K562 (cell line): ENCODE measurements around the gene POLDIP3. TPM values are rescaled to one million over a fixed set of nuclear protein-coding genes. Genes with fewer than 3 reads are reported as not detected.
A peak's percentile ranks its signal among the peaks of the same experiment; 100 is the strongest.

Experiments used
- ETS2 ChIP-seq: IDR thresholded peaks from 2 replicates; pipeline ENCODE4 v1.6.1; 2016; ENCODE audit warnings: borderline replicate concordance, missing genetic modification characterization, mild to moderate bottlenecking, moderate library complexity, missing compliant biosample characterization; ENCODE audit not compliant: poor library complexity, severe bottlenecking
- FOSL1 ChIP-seq: fragments of 200-800 bp; sonication (Bioruptor generic); conservative IDR thresholded peaks from 2 replicates; pipeline ENCODE4 v1.6.1; 2016; ENCODE audit warnings: missing genetic modification characterization, missing compliant biosample characterization
- GTF2E2 ChIP-seq: fragments of 200-800 bp; sonication (Bioruptor generic); IDR thresholded peaks from 2 replicates; pipeline ENCODE4 v1.6.1; 2016; ENCODE audit warnings: missing genetic modification characterization, missing compliant biosample characterization
- MIER1 ChIP-seq: fragments of 450-650 bp; IDR thresholded peaks from 2 replicates; pipeline ENCODE4 v1.6.1; 2016; ENCODE audit warnings: antibody characterized with exemption, mild to moderate bottlenecking, low read depth
- SREBF2 ChIP-seq: sonication (generic); formaldehyde crosslinking; IDR thresholded peaks from 2 replicates; pipeline ENCODE4 v1.4.0; 2020; ENCODE audit warnings: mild to moderate bottlenecking, missing genetic modification reagents
- TAF9B ChIP-seq: fragments of 450-650 bp; IDR thresholded peaks from 2 replicates; pipeline ENCODE4 v1.6.1; 2018; ENCODE audit warnings: mild to moderate bottlenecking; ENCODE audit not compliant: partially characterized antibody
- TEAD1 ChIP-seq, 2 experiments: fragments of 450-650 bp in 1 of 2; sonication (generic) in 1 of 2; formaldehyde crosslinking; IDR thresholded peaks; 2 replicates each; pipeline versions ENCODE4 v1.4.0 to v1.8.0; 2020 to 2022; ENCODE audit warnings: mild to moderate bottlenecking in 2 of 2, missing genetic modification reagents in 1 of 2
- ZBTB7A ChIP-seq: IDR thresholded peaks from 2 replicates; pipeline ENCODE4 v1.6.1; 2011; ENCODE audit warnings: low read depth, mild to moderate bottlenecking, low read length, moderate library complexity, borderline replicate concordance; ENCODE audit not compliant: control insufficient read depth
- polyA plus RNA-seq, 8 experiments: library from polyadenylated mRNA; depleted of rRNA in 4 of 8; stranded (reverse) in 5 of 8; unstranded in 3 of 8; fragments of >200 nt; fragmentation: Nextera tagmentation in 2 of 8; fragmentation: Illumina TruSeq in 1 of 8; extraction: Ambion mirVana in 2 of 8; extraction: Trizol in 1 of 8; gene quantifications; 2 replicates each; pipeline versions ENCODE4 v1.2.1 to v1.2.3, GENCODE V29; 2011 to 2014; ENCODE audit warnings: inconsistent platforms in 1 of 8, missing spikeins in 1 of 8
- total RNA-seq, 7 experiments: library from RNA; depleted of rRNA in 6 of 7; stranded (reverse); fragments of >200 nt in 6 of 7; fragmentation: Illumina TruSeq in 2 of 7; extraction: Trizol in 2 of 7; gene quantifications; 2 replicates each; pipeline versions ENCODE4 v1.2.1 to v1.2.3, GENCODE V29; 2011 to 2021; ENCODE audit warnings: low replicate concordance in 1 of 7
- TF ChIP-seq, protein P1 (sequence below): sonication (generic); formaldehyde crosslinking; IDR thresholded peaks from 2 replicates; pipeline ENCODE4 v1.8.1; 2023; ENCODE audit warnings: mild to moderate bottlenecking, missing genetic modification reagents
- TF ChIP-seq, protein P2 (sequence below), 2 experiments: IDR thresholded peaks; 2 replicates each; pipeline ENCODE4 v1.6.1; 2011; ENCODE audit warnings: borderline replicate concordance in 1 of 2, control low read depth in 1 of 2, low read depth in 1 of 2, low read length in 1 of 2, mild to moderate bottlenecking in 1 of 2, mixed read lengths in 1 of 2, moderate library complexity in 1 of 2; ENCODE audit not compliant: insufficient read depth in 1 of 2, insufficient read length in 1 of 2, poor library complexity in 1 of 2, severe bottlenecking in 1 of 2; ENCODE audit errors: extremely low read depth in 1 of 2
- TF ChIP-seq, protein P3 (sequence below): fragments of 250-450 bp; sonication (Bioruptor Pico); IDR thresholded peaks from 2 replicates; pipeline ENCODE4 v1.5.0; 2021
- TF ChIP-seq, protein P4 (sequence below): fragments of 250-450 bp; sonication (Bioruptor Pico); IDR thresholded peaks from 2 replicates; pipeline ENCODE4 v1.8.0; 2021; ENCODE audit warnings: moderate library complexity, mild to moderate bottlenecking, inconsistent platforms

POLDIP3 gene
- total and polyA plus RNA-seq, 9 of the 15 experiments (the other 6 are each of a cell fraction or from before 2014, with no cell fraction given), result 14.3 to 53.0 (median 26.3) TPM

DNA sequence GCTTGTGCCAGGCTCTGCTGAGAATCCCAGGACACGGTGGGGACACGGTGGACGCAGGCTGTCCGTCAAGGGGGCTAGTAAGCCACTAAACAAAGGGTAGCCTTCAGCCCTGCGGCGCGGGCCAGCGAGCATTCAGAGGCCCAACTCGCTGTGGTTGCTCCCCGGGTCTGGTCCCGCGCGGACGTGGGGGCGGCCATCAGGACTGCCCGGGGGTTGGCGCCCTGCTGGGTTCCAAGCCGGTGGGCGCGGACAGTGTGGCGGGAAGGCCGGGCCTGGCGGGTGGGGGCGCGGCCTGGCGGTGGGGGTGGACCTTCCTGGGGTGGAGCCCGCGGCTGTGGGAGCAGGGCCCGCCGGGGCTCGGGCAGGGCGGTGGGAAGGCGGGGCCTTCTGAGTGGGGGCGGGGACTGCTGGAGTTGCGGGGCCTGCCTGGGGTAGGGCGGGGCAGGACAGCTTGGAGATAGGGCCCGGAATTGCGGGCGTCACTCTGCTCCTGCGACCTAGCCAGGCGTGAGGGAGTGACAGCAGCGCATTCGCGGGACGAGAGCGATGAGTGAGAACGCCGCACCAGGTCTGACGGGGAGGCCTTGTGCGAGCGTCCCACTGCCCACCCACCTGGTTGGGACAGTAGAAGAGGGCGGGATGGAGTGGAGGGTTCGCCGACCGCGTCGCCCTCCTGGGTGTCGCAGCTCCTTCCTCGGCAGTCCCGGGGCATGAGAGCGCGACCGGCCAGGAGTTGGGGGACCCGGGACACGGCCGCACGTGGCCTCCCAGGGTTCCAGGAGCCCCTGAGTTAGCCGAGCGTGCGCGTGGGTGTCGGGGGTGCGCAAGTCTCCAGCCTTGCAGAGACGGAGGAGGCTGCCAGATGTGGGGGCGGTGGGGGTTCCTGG, 61.0 kb downstream of the POLDIP3 start, which contains the start of gene SERHL2 (continued):
- TF ChIP-seq, protein P1, sequence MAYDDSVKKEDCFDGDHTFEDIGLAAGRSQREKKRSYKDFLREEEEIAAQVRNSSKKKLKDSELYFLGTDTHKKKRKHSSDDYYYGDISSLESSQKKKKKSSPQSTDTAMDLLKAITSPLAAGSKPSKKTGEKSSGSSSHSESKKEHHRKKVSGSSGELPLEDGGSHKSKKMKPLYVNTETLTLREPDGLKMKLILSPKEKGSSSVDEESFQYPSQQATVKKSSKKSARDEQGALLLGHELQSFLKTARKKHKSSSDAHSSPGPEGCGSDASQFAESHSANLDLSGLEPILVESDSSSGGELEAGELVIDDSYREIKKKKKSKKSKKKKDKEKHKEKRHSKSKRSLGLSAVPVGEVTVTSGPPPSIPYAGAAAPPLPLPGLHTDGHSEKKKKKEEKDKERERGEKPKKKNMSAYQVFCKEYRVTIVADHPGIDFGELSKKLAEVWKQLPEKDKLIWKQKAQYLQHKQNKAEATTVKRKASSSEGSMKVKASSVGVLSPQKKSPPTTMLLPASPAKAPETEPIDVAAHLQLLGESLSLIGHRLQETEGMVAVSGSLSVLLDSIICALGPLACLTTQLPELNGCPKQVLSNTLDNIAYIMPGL (CRISPR knock-in tag), result no peak
- TF ChIP-seq FOSL1 (tag), result no peak
- TF ChIP-seq MIER1, result no peak
- TF ChIP-seq ETS2, result no peak
- TF ChIP-seq, protein P2, sequence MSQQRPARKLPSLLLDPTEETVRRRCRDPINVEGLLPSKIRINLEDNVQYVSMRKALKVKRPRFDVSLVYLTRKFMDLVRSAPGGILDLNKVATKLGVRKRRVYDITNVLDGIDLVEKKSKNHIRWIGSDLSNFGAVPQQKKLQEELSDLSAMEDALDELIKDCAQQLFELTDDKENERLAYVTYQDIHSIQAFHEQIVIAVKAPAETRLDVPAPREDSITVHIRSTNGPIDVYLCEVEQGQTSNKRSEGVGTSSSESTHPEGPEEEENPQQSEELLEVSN (IDR thresholded peaks at IDR 0.05; ENCODE audit: borderline replicate concordance in 1 of 2, extremely low read depth in 1 of 2, insufficient read depth in 1 of 2, insufficient read length in 1 of 2, low read depth in 1 of 2, low read length in 1 of 2, poor library complexity in 1 of 2, severe bottlenecking in 1 of 2), result peak; percentile 13 to 37
- TF ChIP-seq ZBTB7A, result peak; percentile 86; the same call in 1 of the 2 replicates
- no peak for TF ChIP-seq GTF2E2
- no peak for TF ChIP-seq TAF9B
- no peak for TF ChIP-seq SREBF2 (CRISPR knock-in tag)
- TF ChIP-seq, protein P3, sequence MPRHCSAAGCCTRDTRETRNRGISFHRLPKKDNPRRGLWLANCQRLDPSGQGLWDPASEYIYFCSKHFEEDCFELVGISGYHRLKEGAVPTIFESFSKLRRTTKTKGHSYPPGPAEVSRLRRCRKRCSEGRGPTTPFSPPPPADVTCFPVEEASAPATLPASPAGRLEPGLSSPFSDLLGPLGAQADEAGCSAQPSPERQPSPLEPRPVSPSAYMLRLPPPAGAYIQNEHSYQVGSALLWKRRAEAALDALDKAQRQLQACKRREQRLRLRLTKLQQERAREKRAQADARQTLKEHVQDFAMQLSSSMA (CRISPR knock-in tag), result no peak
- TF ChIP-seq TEAD1 (CRISPR knock-in tag; IDR thresholded peaks at IDR 0.05), result peak in 1 of 2 experiments; percentile 48; a peak in 1 of 4 replicates
- TF ChIP-seq, protein P4, sequence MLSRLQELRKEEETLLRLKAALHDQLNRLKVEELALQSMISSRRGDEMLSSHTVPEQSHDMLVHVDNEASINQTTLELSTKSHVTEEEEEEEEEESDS (CRISPR knock-in tag), result no peak
